Uterus (tissue), 2 donors: ENCODE measurements around the gene FAM168A.

Source experiments
- POLR2A ChIP-seq, 2 donors: fragments of 450-650 bp; IDR thresholded peaks; one replicate each; pipeline ENCODE4 v1.6.1; 2016; ENCODE audit warnings: antibody characterized with exemption in 2 of 2, mild to moderate bottlenecking in 1 of 2, moderate library complexity in 1 of 2
- TF ChIP-seq, protein P1 (sequence below), 4 experiments: fragments of 200-600 bp in 2 of 4; fragments of 450-650 bp in 2 of 4; sonication (generic) in 2 of 4; IDR thresholded peaks; one replicate each; pipeline ENCODE4 v1.5.1; 2016 to 2019; ENCODE audit warnings: antibody characterized with exemption in 4 of 4, mild to moderate bottlenecking in 2 of 4, moderate library complexity in 1 of 4

DNA sequence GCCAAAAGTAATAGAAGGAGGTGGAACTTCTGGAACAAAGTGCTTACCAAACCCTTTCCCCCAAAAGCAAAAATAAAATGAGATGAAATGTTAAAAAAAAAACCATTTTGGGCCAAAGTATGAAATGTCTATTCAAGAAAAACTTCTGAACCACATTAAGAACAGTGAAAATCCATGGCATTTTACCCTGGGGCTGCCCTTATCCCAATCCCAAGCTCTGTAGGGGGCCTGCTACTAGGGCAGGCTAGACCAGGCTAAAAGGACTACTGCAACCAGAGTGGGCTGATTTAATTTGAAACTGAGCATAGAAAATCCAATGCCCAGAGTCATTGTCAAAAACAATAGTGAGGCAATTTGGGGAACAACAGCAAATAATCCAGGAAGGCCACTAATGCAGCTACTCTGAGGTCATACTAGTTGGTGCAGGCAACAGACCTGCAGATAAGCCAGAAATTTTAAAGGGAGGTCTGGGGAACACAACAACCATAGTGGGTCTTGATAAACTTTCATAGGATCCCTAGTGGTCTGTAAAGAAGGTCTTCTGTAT is 122.3 kb downstream of the FAM168A start:
- TF ChIP-seq, protein P1, sequence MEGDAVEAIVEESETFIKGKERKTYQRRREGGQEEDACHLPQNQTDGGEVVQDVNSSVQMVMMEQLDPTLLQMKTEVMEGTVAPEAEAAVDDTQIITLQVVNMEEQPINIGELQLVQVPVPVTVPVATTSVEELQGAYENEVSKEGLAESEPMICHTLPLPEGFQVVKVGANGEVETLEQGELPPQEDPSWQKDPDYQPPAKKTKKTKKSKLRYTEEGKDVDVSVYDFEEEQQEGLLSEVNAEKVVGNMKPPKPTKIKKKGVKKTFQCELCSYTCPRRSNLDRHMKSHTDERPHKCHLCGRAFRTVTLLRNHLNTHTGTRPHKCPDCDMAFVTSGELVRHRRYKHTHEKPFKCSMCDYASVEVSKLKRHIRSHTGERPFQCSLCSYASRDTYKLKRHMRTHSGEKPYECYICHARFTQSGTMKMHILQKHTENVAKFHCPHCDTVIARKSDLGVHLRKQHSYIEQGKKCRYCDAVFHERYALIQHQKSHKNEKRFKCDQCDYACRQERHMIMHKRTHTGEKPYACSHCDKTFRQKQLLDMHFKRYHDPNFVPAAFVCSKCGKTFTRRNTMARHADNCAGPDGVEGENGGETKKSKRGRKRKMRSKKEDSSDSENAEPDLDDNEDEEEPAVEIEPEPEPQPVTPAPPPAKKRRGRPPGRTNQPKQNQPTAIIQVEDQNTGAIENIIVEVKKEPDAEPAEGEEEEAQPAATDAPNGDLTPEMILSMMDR (IDR thresholded peaks at IDR 0.05), result no peak
- TF ChIP-seq POLR2A (IDR thresholded peaks at IDR 0.05), result no peak
